HG03558 (cell line): Measurements from ENCODE around the gene GALNT9.
"Not testable (repeated sequence)": the region's sequence is repeated elsewhere in the genome, so short reads cannot be mapped to it uniquely, and the experiment has no call there.

Experiments
- ATAC-seq: cut with Tn5 transposase; IDR thresholded peaks from one replicate; pipeline ENCODE4 v1.9.1; 2021; ENCODE audit warnings: moderate number of reproducible peaks; ENCODE audit not compliant: unreplicated experiment; ENCODE audit errors: extremely low read depth

GALNT9 gene

GRCh38 chr12:132243596-132244310 lies 85.6 kb downstream of the GALNT9 start:
- no peak for ATAC-seq

GRCh38 chr12:132243171-132243570 lies 86.2 kb downstream of the GALNT9 start:
- not testable (repeated sequence) for ATAC-seq

GRCh38 chr12:132240669-132241007 lies 88.8 kb downstream of the GALNT9 start:
- ATAC-seq = not testable (repeated sequence)

GRCh38 chr12:132239796-132240668 lies 89.4 kb downstream of the GALNT9 start:
- no peak for ATAC-seq

GRCh38 chr12:132239392-132239791 lies 90.0 kb downstream of the GALNT9 start:
- ATAC-seq = no peak

GRCh38 chr12:132238884-132239283 lies 90.5 kb downstream of the GALNT9 start:
- ATAC-seq = no peak

- no peak for ATAC-seq
Observed at GRCh38 chr12:132238488-132238854, 90.9 kb downstream of the GALNT9 start.

- no peak for ATAC-seq
Observed at GRCh38 chr12:132237772-132238487, 91.5 kb downstream of the GALNT9 start.

- no peak for ATAC-seq
Observed at GRCh38 chr12:132236930-132237771, 92.2 kb downstream of the GALNT9 start.

- ATAC-seq = no peak
Observed at GRCh38 chr12:132236129-132236929, 93.1 kb downstream of the GALNT9 start.

- no peak for ATAC-seq
Observed at GRCh38 chr12:132235116-132235820, 94.1 kb downstream of the GALNT9 start.

- ATAC-seq = no peak
Observed at GRCh38 chr12:132230381-132230780, 99.0 kb downstream of the GALNT9 start.

GRCh38 chr12:132229926-132230325 lies 99.5 kb downstream of the GALNT9 start:
- ATAC-seq = no peak

GRCh38 chr12:132229193-132229760 lies 100.1 kb downstream of the GALNT9 start:
- ATAC-seq = no peak

- no peak for ATAC-seq
Observed at GRCh38 chr12:132228476-132229192, 100.8 kb downstream of the GALNT9 start.

GRCh38 chr12:132227782-132228475 lies 101.5 kb downstream of the GALNT9 start:
- no peak for ATAC-seq

GRCh38 chr12:132227118-132227517 lies 102.3 kb downstream of the GALNT9 start:
- ATAC-seq = no peak
